Measurements from ENCODE around the gene TOP1.

TOP1 gene

GRCh38 chr20:40996326-40996725 is 32.3 kb upstream of the TOP1 start:
- H3F3A ChIP-seq (ENCODE audit: control insufficient read depth, insufficient read depth), result peaks cover 26% of the 10 kb centered on the region
- H3K9me2 ChIP-seq (replicated peaks; ENCODE audit: control insufficient read depth, low read length), result no peaks in the 10 kb centered on the region
- no peaks in the 10 kb centered on the region for H3K27me3 ChIP-seq (ENCODE audit: control insufficient read depth, low read length)
- H3K27ac ChIP-seq (ENCODE audit: low read depth, low read length), result peak overlapping the region; percentile 75
- H3K4me1 ChIP-seq (ENCODE audit: control insufficient read depth, low read length), result peaks cover 73% of the 10 kb centered on the region
- H4K20me1 ChIP-seq (ENCODE audit: control insufficient read depth, insufficient read depth, low read depth, low read length), result no peaks in the 10 kb centered on the region
- peak overlapping the region; percentile 65 for H3K4me2 ChIP-seq (ENCODE audit: low read length)
- H3K9me3 ChIP-seq (ENCODE audit: control insufficient read depth, insufficient read depth, low read length), result no peaks in the 10 kb centered on the region
- H3K36me3 ChIP-seq (ENCODE audit: control insufficient read depth, low read length), result peaks cover 4% of the 10 kb centered on the region; the same call in 1 of the 2 replicates
- TF ChIP-seq CTCF (IDR thresholded peaks at IDR 0.05; ENCODE audit: low read depth, low read length, poor library complexity, severe bottlenecking), result no peak
- TF ChIP-seq EZH2phosphoT487 (IDR thresholded peaks at IDR 0.05; ENCODE audit: borderline replicate concordance, low read length), result no peak
- peak overlapping the region; percentile 52; the same call in 1 of the 2 replicates for H3K4me3 ChIP-seq (ENCODE audit: low read length)
- peaks cover 5% of the 10 kb centered on the region for H3K79me2 ChIP-seq (ENCODE audit: control insufficient read depth, low read length)

- Histone ChIP-seq H3K27ac (ENCODE audit: low read depth, low read length) (peak overlapping the region; percentile 75), H4K20me1 (ENCODE audit: control insufficient read depth, insufficient read depth, low read depth, low read length) (no peaks in the 10 kb centered on the region), H3K27me3 (ENCODE audit: control insufficient read depth, low read length) (no peaks in the 10 kb centered on the region), H3K36me3 (ENCODE audit: control insufficient read depth, low read length) (no peaks in the 10 kb centered on the region), H3K79me2 (ENCODE audit: control insufficient read depth, low read length) (peaks cover under 1% of the 10 kb centered on the region; the same call in 1 of the 2 replicates), H3K4me3 (ENCODE audit: low read length) (peak overlapping the region; percentile 52), H3K4me1 (ENCODE audit: control insufficient read depth, low read length) (peaks cover 71% of the 10 kb centered on the region), H3K9me3 (ENCODE audit: control insufficient read depth, insufficient read depth, low read length) (no peaks in the 10 kb centered on the region), H3K9me2 (replicated peaks; ENCODE audit: control insufficient read depth, low read length) (no peaks in the 10 kb centered on the region), H3F3A (ENCODE audit: control insufficient read depth, insufficient read depth) (peaks cover 22% of the 10 kb centered on the region), H3K4me2 (ENCODE audit: low read length) (peak overlapping the region; percentile 65)
- no peak for TF ChIP-seq CTCF (IDR thresholded peaks at IDR 0.05; ENCODE audit: low read depth, low read length, poor library complexity, severe bottlenecking)
- no peak for TF ChIP-seq EZH2phosphoT487 (IDR thresholded peaks at IDR 0.05; ENCODE audit: borderline replicate concordance, low read length)
Observed at GRCh38 chr20:40997116-40997515, 31.5 kb upstream of the TOP1 start.

GRCh38 chr20:40999841-41000240 is 28.8 kb upstream of the TOP1 start:
- H3K36me3 ChIP-seq (ENCODE audit: control insufficient read depth, low read length), result no peaks in the 10 kb centered on the region
- H3K9me3 ChIP-seq (ENCODE audit: control insufficient read depth, insufficient read depth, low read length), result no peaks in the 10 kb centered on the region
- no peak overlapping the region for H3K27ac ChIP-seq (ENCODE audit: low read depth, low read length)
- no peaks in the 10 kb centered on the region for H3K79me2 ChIP-seq (ENCODE audit: control insufficient read depth, low read length)
- H3K27me3 ChIP-seq (ENCODE audit: control insufficient read depth, low read length), result no peaks in the 10 kb centered on the region
- H3K9me2 ChIP-seq (replicated peaks; ENCODE audit: control insufficient read depth, low read length), result no peaks in the 10 kb centered on the region
- H3K4me3 ChIP-seq (ENCODE audit: low read length), result no peak overlapping the region
- no peak overlapping the region for H3K4me2 ChIP-seq (ENCODE audit: low read length)
- TF ChIP-seq CTCF (IDR thresholded peaks at IDR 0.05; ENCODE audit: low read depth, low read length, poor library complexity, severe bottlenecking) (no peak), EZH2phosphoT487 (IDR thresholded peaks at IDR 0.05; ENCODE audit: borderline replicate concordance, low read length) (no peak)
- H3K4me1 ChIP-seq (ENCODE audit: control insufficient read depth, low read length), result peaks cover 70% of the 10 kb centered on the region
- no peaks in the 10 kb centered on the region for H4K20me1 ChIP-seq (ENCODE audit: control insufficient read depth, insufficient read depth, low read depth, low read length)
- peaks cover 11% of the 10 kb centered on the region for H3F3A ChIP-seq (ENCODE audit: control insufficient read depth, insufficient read depth)
